Transverse colon (tissue), 4 donors: ENCODE results near the gene CDC14B. TPM values are rescaled to one million over a fixed set of nuclear protein-coding genes. Genes with fewer than 3 reads are reported as not detected.
"Not testable (repeated sequence)": the region's sequence is repeated elsewhere in the genome, so short reads cannot be mapped to it uniquely, and the experiment has no call there.

Source experiments
- DNase-seq: peaks from one replicate; pipeline ENCODE4 v3.0.0-alpha.2; 2019
- H3K27ac ChIP-seq, 4 donors: fragments of 200-600 bp; sonication (generic); 2 replicates each; pipeline ENCODE4 v1.5.1; 2016 to 2018; ENCODE audit warnings: inconsistent platforms in 4 of 4
- H3K27me3 ChIP-seq: fragments of 200-600 bp; sonication (generic); 2 replicates; pipeline ENCODE4 v1.5.1; 2017; ENCODE audit warnings: inconsistent platforms
- H3K36me3 ChIP-seq, 4 donors: fragments of 200-600 bp; sonication (generic); 2 replicates each; pipeline ENCODE4 v1.5.1; 2017 to 2019; ENCODE audit warnings: inconsistent platforms in 4 of 4
- H3K4me1 ChIP-seq, 4 donors: fragments of 200-600 bp; sonication (generic); 2 replicates each; pipeline ENCODE4 v1.5.1; 2017 to 2020; ENCODE audit warnings: inconsistent platforms in 4 of 4
- H3K4me3 ChIP-seq, 4 donors: fragments of 200-600 bp; sonication (generic); 1 replicate in 1 of 4; 2 replicates in 3 of 4; pipeline versions ENCODE4 v1.5.1 to v1.6.1; 2017 to 2019; ENCODE audit warnings: inconsistent platforms in 4 of 4
- H3K9me3 ChIP-seq, 2 donors: fragments of 200-600 bp; sonication (generic); 2 replicates each; pipeline ENCODE4 v1.5.1; 2017 to 2019; ENCODE audit warnings: inconsistent platforms in 2 of 2
- EP300 ChIP-seq: sonication (generic); formaldehyde crosslinking; IDR thresholded peaks from one replicate; pipeline ENCODE4 v1.6.1; 2017; ENCODE audit warnings: antibody characterized with exemption, low read depth
- POLR2A ChIP-seq: fragments of 450-650 bp; IDR thresholded peaks from one replicate; pipeline ENCODE4 v1.6.1; 2016; ENCODE audit warnings: antibody characterized with exemption, mild to moderate bottlenecking, moderate library complexity
- POLR2AphosphoS5 ChIP-seq, 3 donors: sonication (generic); formaldehyde crosslinking; IDR thresholded peaks; one replicate each; pipeline ENCODE4 v1.6.1; 2016; ENCODE audit warnings: antibody characterized with exemption in 3 of 3
- WGBS, 2 donors: methylation state at CpG; one replicate each; pipeline ENCODE4 v1.1.5; 2018; ENCODE audit warnings: low coverage in 1 of 2; 5-methylcytosine and 5-hydroxymethylcytosine counted together
- in situ Hi-C, 4 donors: fragments of 200-750 bp; cut with MboI; loops; one replicate each; pipeline versions ENCODE4 v1.15.0 to v1.15.1; 2017; ENCODE audit warnings: low sequenced_read_pairs in 3 of 4, low pct_ligation_motif_present in 1 of 4, low pct_unique_long_range_greater_than_20kb in 1 of 4
- intact Hi-C: fragments of 100-400 bp; cut with DNase I; formaldehyde crosslinking; loops from one replicate; pipeline ENCODE4 v1.15.1; 2023; ENCODE audit warnings: low total_unique reads
- total RNA-seq, 4 donors: library from RNA; depleted of rRNA; stranded (reverse); fragments of >200 nt; gene quantifications; one replicate each; pipeline ENCODE4 v1.1.0, GENCODE V29; 2016
- TF ChIP-seq, protein P1 (sequence below), 5 experiments: fragments of 200-600 bp in 3 of 5; fragments of 450-650 bp in 2 of 5; sonication (generic) in 3 of 5; IDR thresholded peaks; 1 replicate in 2 of 5; 2 replicates in 3 of 5; pipeline ENCODE4 v1.5.1; 2016 to 2017; ENCODE audit warnings: antibody characterized with exemption in 5 of 5, inconsistent platforms in 3 of 5, mild to moderate bottlenecking in 2 of 5, moderate library complexity in 1 of 5

The CDC14B gene
- total RNA-seq, 4 donors from 2014 or later = 18.0 to 22.3 (median 20.9) TPM

DNA sequence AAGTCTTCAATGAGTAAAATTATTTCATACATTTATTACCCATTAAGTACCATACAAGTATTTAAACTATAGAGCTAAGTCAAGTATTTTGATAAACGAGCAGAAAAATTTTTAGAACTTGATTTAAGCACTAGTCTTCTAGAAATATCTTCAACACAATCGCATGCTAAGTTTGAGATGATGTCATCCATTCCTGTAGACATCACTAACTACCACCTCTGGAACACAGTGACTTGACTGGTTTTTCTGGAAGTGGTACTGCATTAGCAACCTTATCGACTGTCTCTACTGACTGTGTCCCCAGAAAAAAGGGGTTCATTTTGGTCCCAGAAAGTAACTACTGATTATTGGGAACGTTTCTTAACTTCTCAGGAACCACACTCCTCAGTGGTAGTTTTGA lies 69.0 kb downstream of the CDC14B start:
- in situ Hi-C loops = no loop called here
- intact Hi-C loops = no loop called here
- no peak for TF ChIP-seq POLR2A
- no peak for TF ChIP-seq EP300
- TF ChIP-seq, protein P1, sequence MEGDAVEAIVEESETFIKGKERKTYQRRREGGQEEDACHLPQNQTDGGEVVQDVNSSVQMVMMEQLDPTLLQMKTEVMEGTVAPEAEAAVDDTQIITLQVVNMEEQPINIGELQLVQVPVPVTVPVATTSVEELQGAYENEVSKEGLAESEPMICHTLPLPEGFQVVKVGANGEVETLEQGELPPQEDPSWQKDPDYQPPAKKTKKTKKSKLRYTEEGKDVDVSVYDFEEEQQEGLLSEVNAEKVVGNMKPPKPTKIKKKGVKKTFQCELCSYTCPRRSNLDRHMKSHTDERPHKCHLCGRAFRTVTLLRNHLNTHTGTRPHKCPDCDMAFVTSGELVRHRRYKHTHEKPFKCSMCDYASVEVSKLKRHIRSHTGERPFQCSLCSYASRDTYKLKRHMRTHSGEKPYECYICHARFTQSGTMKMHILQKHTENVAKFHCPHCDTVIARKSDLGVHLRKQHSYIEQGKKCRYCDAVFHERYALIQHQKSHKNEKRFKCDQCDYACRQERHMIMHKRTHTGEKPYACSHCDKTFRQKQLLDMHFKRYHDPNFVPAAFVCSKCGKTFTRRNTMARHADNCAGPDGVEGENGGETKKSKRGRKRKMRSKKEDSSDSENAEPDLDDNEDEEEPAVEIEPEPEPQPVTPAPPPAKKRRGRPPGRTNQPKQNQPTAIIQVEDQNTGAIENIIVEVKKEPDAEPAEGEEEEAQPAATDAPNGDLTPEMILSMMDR (IDR thresholded peaks at IDR 0.05) = no peak
- no peak for TF ChIP-seq POLR2AphosphoS5 (IDR thresholded peaks at IDR 0.05)
- DNase-seq = no peak
- H3K9me3 ChIP-seq = no peaks in the 10 kb centered on the region
- H3K27ac ChIP-seq = no peak overlapping the region
- no peaks in the 10 kb centered on the region for H3K36me3 ChIP-seq
- no peak overlapping the region for H3K4me3 ChIP-seq
- no peaks in the 10 kb centered on the region for H3K4me1 ChIP-seq
- no peaks in the 10 kb centered on the region for H3K27me3 ChIP-seq
- 87 to 94% methylated on average over 4 of the region's 4 CpGs for WGBS, 2 donors

DNA sequence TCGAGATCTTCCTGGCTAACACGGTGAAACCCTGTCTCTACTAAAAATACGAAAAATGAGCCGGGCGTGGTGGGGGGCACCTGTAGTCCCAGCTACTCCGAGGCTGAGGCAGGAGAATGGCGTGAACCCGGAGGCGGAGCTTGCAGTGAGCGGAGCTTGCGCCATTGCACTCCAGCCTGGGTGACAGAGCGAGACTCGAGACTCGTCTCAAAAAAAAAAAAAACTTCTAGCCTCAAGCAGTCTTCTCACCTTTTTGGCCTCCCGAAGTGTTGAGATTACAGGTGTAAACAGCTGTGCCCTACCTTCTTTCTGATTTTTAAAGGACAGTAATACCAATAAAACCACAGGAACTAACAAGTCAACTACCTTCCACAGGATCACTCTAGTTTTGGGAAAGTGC lies 76.5 kb downstream of the CDC14B start:
- DNase-seq, H3K27ac ChIP-seq, H3K9me3 ChIP-seq, H3K4me1 ChIP-seq, in situ Hi-C loops, H3K36me3 ChIP-seq, H3K27me3 ChIP-seq, intact Hi-C loops, H3K4me3 ChIP-seq: not testable (repeated sequence)
- WGBS, 2 donors = 88 to 95% methylated on average over 10 to 15 of the region's 15 CpGs

DNA sequence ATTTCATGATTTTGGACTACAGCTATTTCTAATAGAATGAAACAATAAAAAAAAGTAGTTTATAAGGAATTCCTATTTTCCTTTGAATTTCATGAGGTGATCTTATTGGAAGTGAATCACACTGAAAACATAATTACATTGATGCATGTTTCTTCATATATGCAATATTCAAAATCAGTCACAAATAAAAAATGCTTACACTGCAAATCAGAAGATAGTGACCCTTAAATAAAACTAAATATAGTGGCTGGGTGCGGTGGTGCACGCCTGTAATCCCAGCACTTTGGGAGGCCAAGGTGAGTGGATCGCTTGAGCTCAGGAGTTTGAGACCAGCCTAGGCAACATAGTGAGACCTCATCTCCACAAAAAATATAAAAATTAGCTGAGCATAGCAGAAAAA lies 79.5 kb downstream of the CDC14B start:
- H3K9me3 ChIP-seq = no peaks in the 10 kb centered on the region
- H3K4me3 ChIP-seq = no peak overlapping the region
- H3K4me1 ChIP-seq = no peaks in the 10 kb centered on the region
- no peak overlapping the region for H3K27ac ChIP-seq
- no peaks in the 10 kb centered on the region for H3K27me3 ChIP-seq
- peaks cover 0 to 6% (median 2%) of the 10 kb centered on the region in 4 donors for H3K36me3 ChIP-seq
- WGBS, 2 donors = 92 to 95% methylated on average over 3 of the region's 3 CpGs
- intact Hi-C loops = no loop called here
- in situ Hi-C loops = no loop called here
- no peak for TF ChIP-seq EP300
- no peak for DNase-seq

DNA sequence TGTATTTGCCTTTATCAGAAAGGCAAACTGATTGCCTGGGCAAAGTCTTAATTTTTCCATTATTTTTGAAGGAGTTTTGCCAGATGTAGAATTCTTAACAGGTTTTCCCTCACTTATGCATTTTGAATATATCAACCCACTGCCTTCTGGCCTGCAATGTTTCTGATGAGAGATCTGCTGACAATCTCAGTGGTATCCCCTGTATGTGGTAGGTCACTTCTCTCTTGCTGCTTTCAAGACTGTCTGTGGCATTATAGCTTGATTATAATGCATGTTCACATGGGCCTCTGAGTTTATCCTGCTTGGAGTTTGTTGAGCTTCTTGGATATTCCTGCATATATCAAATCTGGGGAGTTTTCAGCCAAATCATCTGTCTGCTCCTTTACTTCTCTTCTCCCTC lies 87.5 kb downstream of the CDC14B start:
- Histone ChIP-seq H3K36me3 (peaks cover 0 to 18% (median 0%) of the 10 kb centered on the region in 4 donors), H3K27ac (no peak overlapping the region), H3K4me3 (no peak overlapping the region), H3K9me3 (no peaks in the 10 kb centered on the region), H3K4me1 (no peaks in the 10 kb centered on the region), H3K27me3 (no peaks in the 10 kb centered on the region)
- intact Hi-C loops (no loop called here), in situ Hi-C loops (no loop called here)
- TF ChIP-seq EP300 = no peak
- no peak for TF ChIP-seq POLR2AphosphoS5 (IDR thresholded peaks at IDR 0.05)
- TF ChIP-seq POLR2A = no peak
- TF ChIP-seq, protein P1 (IDR thresholded peaks at IDR 0.05) = no peak
- no peak for DNase-seq

DNA sequence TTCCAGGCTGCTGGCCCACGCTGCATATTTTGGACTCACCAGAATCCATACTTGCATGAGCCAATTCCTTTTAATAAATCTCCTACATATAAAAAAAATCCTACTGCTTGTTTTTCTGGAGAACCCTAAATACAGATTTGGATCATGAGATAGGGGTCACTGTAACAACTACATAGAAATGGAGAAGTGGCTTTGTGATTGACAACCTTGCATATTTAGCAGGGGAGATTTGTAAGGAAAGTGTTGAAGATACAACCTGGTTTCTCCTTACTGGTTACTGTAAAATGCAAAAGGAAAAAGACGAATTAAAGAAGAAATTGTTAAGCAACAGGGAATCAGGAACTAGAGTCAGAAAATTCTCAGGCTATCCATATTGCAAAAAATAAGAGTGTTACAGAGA lies 94.9 kb downstream of the CDC14B start:
- in situ Hi-C loops = no loop called here

DNA sequence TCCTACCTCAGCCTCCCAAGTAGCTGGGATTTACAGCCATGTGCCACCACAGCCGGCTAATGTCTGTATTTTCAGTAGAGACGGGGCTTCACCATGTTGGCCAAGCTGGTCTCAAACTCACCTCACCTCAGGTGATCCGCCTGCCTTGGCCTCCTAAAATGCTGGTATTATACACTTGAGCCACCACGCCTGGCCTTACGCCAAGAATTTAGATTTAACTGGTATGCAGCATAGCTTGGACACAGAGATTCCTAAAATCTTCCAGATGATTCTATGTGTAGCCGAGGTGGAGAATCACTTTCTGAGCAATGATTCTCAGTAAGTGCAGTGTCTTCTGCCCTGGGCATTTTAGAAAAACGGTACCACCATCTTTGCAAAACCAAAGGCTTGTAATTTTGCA lies 95.6 kb downstream of the CDC14B start:
- TF ChIP-seq POLR2A (no peak), EP300 (no peak), POLR2AphosphoS5 (IDR thresholded peaks at IDR 0.05) (no peak)
- TF ChIP-seq, protein P1 (IDR thresholded peaks at IDR 0.05) = no peak
- in situ Hi-C loops = no loop called here
- Histone ChIP-seq H3K9me3 (no peaks in the 10 kb centered on the region), H3K27ac (no peak overlapping the region), H3K4me1 (no peaks in the 10 kb centered on the region), H3K36me3 (no peaks in the 10 kb centered on the region), H3K27me3 (no peaks in the 10 kb centered on the region), H3K4me3 (no peak overlapping the region)
- 43 to 93% methylated on average over 1 to 7 of the region's 7 CpGs for WGBS, 2 donors
- DNase-seq = no peak
- intact Hi-C loops = no loop called here

More for the DNA sequence above, 94.9 kb downstream of the CDC14B start:
- intact Hi-C loops = no loop called here
- DNase-seq = no peak
- Histone ChIP-seq H3K4me1 (no peaks in the 10 kb centered on the region), H3K36me3 (no peaks in the 10 kb centered on the region), H3K27me3 (no peaks in the 10 kb centered on the region), H3K9me3 (no peaks in the 10 kb centered on the region), H3K4me3 (no peak overlapping the region), H3K27ac (no peak overlapping the region)
- TF ChIP-seq EP300 (no peak), POLR2AphosphoS5 (IDR thresholded peaks at IDR 0.05) (no peak)
- WGBS, 2 donors = 78 to 90% methylated on average over 2 of the region's 2 CpGs
